ENCODE measurements around the gene BTBD16.

Gene BTBD16

DNA sequence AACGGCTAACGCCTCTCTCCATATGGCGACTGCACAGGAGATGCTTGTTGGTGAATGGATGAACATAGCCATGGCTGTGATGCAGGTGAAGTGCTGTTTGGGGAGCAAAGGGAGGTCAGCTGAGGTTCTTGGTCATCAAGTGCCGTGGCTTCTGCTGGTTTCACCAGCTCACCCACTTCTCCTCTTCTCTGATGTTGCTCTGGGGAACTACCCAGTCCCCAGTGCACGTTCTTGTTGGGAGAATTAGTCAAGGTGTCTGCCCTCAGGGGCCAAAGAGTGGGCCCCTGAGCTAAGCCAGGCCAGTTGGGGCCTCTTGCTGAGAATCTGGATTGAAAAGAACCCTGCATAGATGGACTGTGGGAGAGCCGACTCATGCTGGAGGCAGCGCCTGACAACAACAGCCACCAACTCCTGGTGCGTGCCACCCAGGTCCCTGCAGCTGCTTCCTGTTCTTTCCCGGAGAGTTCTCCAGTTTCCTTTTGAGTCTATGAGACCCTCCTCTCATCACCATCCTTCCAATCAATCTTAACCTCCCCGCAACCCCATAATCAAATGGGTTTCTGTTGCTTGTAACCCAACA is 3.0 kb downstream of the BTBD16 start:
- DNase-seq, result no peak

- no peak for DNase-seq
Observed at GRCh38 chr10:122276611-122277208, 5.6 kb downstream of the BTBD16 start.

DNA sequence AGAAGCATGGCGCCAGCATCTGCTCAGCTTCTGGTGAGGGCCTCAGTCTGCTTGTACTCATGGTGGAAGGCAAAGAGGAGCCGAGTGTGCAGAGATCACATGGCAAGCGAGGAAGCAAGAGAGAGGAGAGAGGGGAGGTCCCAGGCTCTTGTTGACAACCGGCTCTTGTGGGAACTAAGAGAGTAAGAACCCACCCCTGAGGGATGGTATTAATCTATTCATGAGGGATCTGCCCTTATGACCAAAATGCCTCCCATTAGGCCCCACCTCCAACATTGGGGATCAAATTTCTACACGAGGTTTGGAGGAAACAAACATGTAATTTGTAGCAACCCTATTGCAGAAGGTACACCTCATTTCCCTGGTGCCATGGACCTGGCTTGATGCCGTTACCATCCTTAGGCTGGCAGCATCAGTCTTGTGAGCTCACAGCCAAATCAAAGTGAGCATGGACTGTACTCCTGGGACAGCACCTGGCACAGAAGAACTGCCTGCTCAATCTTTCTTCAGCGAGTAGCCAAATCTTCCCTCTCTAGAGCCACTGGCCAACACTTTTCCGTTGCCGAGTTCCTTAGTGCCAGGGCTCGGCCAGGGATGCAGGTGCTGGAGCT is 6.5 kb downstream of the BTBD16 start:
- DNase-seq, result no peak

DNA sequence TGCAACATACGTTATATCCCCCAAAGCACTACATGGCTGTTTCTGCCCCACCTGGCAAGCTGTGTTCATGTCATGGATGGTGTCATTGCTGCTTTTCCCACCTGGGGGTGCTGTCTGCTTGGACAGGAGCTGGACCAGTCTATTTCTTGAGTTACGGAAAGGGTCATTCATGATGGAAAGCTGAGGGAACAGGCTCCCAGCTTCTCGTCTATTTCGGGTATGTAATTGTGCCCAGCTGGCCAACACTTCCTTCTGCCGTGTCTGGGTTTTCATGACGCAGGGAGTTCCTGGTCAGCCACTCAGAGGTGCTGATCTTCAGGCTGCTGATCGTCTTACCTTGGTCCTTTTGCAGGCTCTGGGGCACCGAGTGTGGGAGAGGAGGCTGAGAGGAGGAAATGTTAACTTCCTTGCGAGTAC is 8.6 kb downstream of the BTBD16 start:
- peak; percentile 10 to 23 (median 16) for DNase-seq

DNA sequence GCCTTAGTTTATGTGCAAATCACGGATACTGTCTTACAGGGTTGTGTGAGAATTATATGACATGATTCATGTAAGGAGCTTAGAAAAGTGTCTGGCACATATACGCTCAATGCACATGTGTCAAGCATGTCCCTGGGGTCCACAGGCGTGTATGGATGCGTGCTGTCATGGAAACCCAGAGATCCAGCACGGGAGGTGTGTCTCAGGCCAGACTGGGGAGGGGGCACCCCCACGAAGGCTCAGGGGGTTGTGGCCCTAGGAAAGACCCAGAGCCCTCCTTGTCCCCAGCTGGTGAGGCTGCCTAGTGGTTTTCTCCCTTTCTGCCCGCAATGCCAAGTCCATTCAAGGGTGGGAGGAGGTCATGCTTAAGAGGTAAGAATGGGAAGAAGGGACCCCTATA is 9.1 kb downstream of the BTBD16 start:
- no peak for DNase-seq

GRCh38 chr10:122281018-122281626 is 10.0 kb downstream of the BTBD16 start:
- DNase-seq, result no peak

DNA sequence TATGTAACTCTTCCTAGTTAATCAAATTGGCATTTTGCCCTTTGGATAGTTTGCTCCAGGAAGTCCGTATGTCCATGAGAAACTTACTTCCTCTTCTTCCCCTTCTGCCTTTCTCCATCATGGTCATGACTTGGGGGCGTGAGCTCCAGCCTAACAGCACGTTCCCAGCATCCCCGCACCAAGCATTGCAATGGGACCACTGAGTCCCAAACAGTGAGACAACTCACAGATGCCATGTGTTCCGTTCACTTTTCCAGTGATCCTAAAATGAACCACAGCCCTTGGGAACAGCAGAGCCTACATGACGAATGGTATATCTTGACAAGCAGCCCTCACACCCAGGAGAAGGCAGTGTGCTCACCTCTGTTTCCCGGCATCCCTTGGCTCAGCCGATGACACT is 10.7 kb downstream of the BTBD16 start:
- DNase-seq, result peak in 1 of 4 experiments; percentile 7

GRCh38 chr10:122282253-122282671 is 11.2 kb downstream of the BTBD16 start:
- DNase-seq, result peak in 1 of 4 experiments; percentile 17

- no peak for DNase-seq
Observed at GRCh38 chr10:122282909-122283308, 11.8 kb downstream of the BTBD16 start.

DNA sequence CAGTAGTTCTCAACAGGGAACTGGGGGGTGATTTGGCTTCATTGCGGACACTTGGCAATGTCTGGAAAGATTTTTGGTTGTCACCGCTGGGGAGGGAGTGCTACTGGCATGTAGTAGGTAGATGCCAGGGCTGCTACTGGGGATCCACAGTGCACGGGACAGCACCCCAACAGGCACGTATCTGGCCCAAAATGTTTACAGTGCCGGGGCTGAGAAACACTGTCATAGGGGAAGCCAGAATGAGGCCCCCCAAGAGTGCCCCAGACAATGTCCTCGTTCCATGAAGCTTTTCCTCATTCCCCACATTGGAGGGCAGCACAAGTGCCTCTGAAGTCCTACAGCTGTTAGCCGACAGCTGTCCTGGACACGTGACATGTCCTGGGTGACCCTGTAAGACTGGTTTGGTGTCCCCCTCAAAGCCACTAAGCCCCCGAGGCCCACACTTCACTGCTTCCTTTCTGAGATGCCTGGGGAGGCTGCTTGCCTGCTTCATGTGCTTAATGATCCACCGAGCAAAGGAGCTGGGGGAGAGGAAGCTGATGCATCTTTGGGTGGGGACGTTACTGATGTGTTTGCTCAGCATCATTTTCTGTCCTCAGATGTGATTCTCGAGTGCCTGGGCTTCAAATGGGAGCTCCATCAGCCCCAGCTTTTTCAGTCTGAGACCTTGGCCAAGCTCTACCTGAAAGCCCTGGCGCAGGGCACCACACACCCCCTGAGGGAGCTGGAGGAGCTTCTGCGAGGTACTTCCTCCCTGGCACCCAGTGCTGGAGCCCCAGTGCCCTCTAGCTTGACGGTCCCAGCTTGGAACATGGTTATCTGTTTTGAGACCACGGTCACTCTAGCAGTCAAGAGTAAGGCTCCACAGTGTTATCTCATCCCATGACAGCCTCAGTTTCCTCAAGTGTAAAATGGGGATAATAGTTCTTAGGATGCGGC is 14.7 kb downstream of the BTBD16 start:
- no peak for DNase-seq

GRCh38 chr10:122286867-122287266 is 15.8 kb downstream of the BTBD16 start:
- DNase-seq, result no peak

DNA sequence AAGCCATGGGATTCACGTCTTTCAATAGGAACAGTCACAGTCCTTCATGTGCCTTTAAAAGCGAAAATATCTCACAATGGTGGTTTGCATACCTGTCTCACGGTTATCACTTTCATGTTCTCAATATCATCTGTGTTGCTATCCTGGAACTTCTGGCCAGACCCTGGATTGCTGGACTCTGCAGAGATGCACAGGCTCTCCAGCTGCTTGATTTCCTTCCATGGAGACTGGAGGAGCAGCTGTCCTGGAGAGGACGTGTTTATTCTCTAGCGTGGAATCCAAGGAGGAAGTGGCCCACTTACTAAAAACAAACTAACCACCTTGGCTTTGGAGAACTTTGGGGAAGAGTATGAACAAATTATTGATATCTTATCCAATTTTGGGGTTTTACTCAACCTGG is 16.5 kb downstream of the BTBD16 start:
- no peak for DNase-seq

- no peak for DNase-seq
Observed at GRCh38 chr10:122288262-122288661, 17.2 kb downstream of the BTBD16 start.

DNA sequence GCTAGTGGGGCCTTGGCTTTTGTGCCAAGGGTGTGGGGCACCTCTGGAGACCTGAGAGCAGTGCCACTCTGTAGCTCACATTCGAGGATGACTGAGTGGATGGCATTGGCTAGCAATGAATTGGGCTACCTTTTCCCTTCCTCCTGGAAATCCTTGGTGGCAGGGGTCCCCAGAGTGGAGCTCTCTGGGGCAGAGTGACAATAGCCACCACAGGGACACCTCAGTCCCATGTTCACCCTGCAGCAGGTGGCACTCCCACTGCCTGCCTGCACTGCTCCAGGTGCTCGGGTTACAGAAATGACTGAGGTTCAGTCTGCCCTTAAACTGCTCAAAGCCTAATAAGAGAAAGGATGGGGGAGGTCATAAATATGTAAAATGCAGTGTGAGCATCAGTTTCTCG is 17.8 kb downstream of the BTBD16 start:
- no peak for DNase-seq

DNA sequence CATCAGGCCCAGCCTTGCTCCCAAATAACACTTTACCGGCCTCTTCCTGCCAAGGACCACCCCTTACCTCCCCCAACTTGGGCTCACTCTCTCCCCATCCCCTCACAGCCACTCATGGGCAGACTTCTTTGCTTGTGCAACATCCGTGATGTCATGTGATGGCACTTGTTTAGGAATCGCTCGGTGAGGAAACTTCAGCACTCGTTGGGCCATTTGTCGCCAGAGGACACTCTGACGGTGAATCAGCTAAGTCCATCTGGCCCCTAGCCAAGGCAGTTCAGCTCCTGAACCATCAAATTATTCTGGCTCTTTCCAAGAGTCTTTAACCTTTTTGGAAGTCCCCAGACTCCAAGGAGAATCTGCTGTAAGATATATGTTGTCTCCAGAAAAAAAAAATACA is 19.2 kb downstream of the BTBD16 start:
- peak in 1 of 4 experiments; percentile 8 for DNase-seq

GRCh38 chr10:122290833-122291532 is 19.9 kb downstream of the BTBD16 start:
- no peak for DNase-seq

GRCh38 chr10:122291739-122292138 is 20.6 kb downstream of the BTBD16 start:
- DNase-seq, result no peak

DNA sequence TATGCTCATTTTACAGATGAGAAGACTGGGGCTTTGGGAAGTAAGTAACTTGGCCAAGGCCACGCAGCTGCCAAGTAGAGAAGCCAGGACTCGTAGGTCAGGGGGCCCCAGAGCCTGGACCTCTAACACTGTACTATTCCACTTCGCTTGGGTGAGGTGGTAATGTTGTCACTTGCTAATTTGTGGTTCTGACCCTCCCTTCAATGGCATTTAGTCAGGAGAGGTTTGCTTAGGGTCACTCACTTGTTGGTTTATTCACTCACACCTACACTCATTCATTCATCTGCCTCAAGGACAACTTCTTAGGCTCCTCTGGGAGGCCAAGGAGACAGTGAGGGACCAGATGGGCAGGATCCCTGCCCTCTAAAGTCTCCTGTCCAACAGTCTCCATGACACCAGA is 21.3 kb downstream of the BTBD16 start:
- DNase-seq, result no peak

DNA sequence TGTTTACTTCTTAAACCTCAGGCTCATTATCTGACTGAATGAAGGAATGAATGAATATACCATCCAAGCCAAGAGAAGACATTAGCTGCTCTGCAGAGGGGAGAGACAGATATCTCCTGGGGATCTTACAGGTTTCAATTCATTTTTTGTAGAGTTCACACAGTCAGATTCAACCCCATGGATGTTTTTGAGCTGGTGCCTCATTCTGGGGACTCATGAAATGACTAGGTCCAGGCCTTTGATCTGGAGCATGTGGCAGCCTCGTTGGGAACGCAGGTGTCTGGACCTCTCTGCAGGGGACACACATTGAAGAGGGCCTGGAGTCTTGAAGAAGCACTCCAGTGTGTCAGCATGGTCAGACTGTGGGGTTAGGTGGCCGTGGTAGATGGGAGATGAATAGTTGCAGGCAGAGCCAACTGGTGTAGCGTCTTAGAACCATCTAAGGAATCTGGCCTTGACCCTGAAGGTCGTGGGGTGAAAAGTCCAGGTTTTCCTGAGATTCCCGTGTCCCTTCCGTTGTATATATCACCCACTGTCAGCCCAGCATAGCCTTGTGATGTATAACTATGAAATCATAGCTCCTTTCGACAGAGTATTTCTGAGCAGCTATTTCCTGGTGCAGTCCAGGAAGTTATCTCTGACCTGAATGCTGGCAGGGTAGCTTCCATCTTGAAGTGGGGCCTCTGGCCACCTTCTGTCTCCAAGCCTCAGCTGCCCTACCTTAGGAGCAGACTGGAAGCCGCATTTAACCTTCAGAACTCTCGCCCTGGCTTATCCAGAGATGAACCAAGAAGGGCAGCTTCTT is 22.3 kb downstream of the BTBD16 start:
- no peak for DNase-seq

GRCh38 chr10:122293961-122294380 is 22.9 kb downstream of the BTBD16 start:
- no peak for DNase-seq

Measured in suppressor macrophage (primary cell).